H9 (cell line): ENCODE measurements around the gene PTTG1IP. TPM values are rescaled to one million over a fixed set of nuclear protein-coding genes. Genes with fewer than 3 reads are reported as not detected.

Source experiments
- DNase-seq: peaks from one replicate; pipeline ENCODE4 v3.0.0-alpha.2; 2017
- H2AFZ ChIP-seq: one replicate; pipeline ENCODE4 v1.6.1; 2013; ENCODE audit warnings: mild to moderate bottlenecking, low read length, control low read depth, moderate library complexity
- H2AK5ac ChIP-seq: 2 replicates; pipeline ENCODE4 v1.6.1; 2013; ENCODE audit warnings: low read length, control low read depth, mixed read lengths; ENCODE audit not compliant: insufficient read length
- H2BK120ac ChIP-seq: one replicate; pipeline ENCODE4 v1.6.1; 2013; ENCODE audit warnings: low read depth, mild to moderate bottlenecking, low read length, control low read depth, inconsistent platforms; ENCODE audit not compliant: poor library complexity, severe bottlenecking
- H2BK12ac ChIP-seq: 2 replicates; pipeline ENCODE4 v1.6.1; 2013; ENCODE audit warnings: low read length, control low read depth, mixed read lengths, low read depth; ENCODE audit not compliant: insufficient read length
- H2BK15ac ChIP-seq: 2 replicates; pipeline ENCODE4 v1.6.1; 2013; ENCODE audit warnings: low read depth, low read length, control low read depth
- H2BK20ac ChIP-seq: one replicate; pipeline ENCODE4 v1.6.1; 2013; ENCODE audit warnings: low read depth, mild to moderate bottlenecking, low read length, control low read depth, inconsistent platforms; ENCODE audit not compliant: poor library complexity, severe bottlenecking
- H2BK5ac ChIP-seq: 2 replicates; pipeline ENCODE4 v1.6.1; 2013; ENCODE audit warnings: low read length, control low read depth, mixed read lengths; ENCODE audit not compliant: insufficient read length
- H3K14ac ChIP-seq: 2 replicates; pipeline ENCODE4 v1.6.1; 2013; ENCODE audit warnings: low read length, control low read depth; ENCODE audit not compliant: insufficient read depth
- H3K18ac ChIP-seq: 2 replicates; pipeline ENCODE4 v1.6.1; 2013; ENCODE audit warnings: low read depth, mild to moderate bottlenecking, mixed read lengths, low read length, control low read depth; ENCODE audit not compliant: insufficient read length
- H3K23ac ChIP-seq: 2 replicates; pipeline ENCODE4 v1.6.1; 2013; ENCODE audit warnings: low read length, control low read depth, mixed read lengths, low read depth; ENCODE audit not compliant: insufficient read length
- H3K23me2 ChIP-seq: 2 replicates; pipeline ENCODE4 v1.6.1; 2013; ENCODE audit warnings: low read depth, mild to moderate bottlenecking, mixed read lengths, low read length, control low read depth; ENCODE audit not compliant: insufficient read length, poor library complexity, severe bottlenecking
- H3K27ac ChIP-seq: 2 replicates; pipeline ENCODE4 v1.5.1; 2013; ENCODE audit warnings: low read length, control low read depth, mixed read lengths, low read depth; ENCODE audit not compliant: insufficient read length
- H3K27me3 ChIP-seq: 2 replicates; pipeline ENCODE4 v1.6.1; 2013; ENCODE audit warnings: low read length, control low read depth, inconsistent platforms; ENCODE audit not compliant: insufficient read depth
- H3K4ac ChIP-seq: 2 replicates; pipeline ENCODE4 v1.6.1; 2013; ENCODE audit warnings: low read depth, mild to moderate bottlenecking, control low read depth, inconsistent platforms, low read length, moderate library complexity
- H3K4me1 ChIP-seq: 2 replicates; pipeline ENCODE4 v1.6.1; 2013; ENCODE audit warnings: low read length, control low read depth, inconsistent platforms; ENCODE audit not compliant: insufficient read depth
- H3K4me2 ChIP-seq: 2 replicates; pipeline ENCODE4 v1.6.1; 2013; ENCODE audit warnings: low read length, control low read depth, mixed read lengths; ENCODE audit not compliant: insufficient read length, insufficient read depth
- H3K56ac ChIP-seq: 2 replicates; pipeline ENCODE4 v1.6.1; 2013; ENCODE audit warnings: low read depth, mild to moderate bottlenecking, mixed read lengths, low read length, control low read depth; ENCODE audit not compliant: insufficient read length
- H3K79me1 ChIP-seq: 2 replicates; pipeline ENCODE4 v1.6.1; 2013; ENCODE audit warnings: low read depth, mild to moderate bottlenecking, moderate library complexity, low read length, control low read depth, inconsistent platforms; ENCODE audit not compliant: insufficient read depth, poor library complexity, severe bottlenecking
- H3K79me2 ChIP-seq: 2 replicates; pipeline ENCODE4 v1.6.1; 2013; ENCODE audit warnings: low read length, control low read depth, inconsistent platforms; ENCODE audit not compliant: insufficient read depth
- H3K9ac ChIP-seq: 2 replicates; pipeline ENCODE4 v1.6.1; 2013; ENCODE audit warnings: low read length, control low read depth, mixed read lengths; ENCODE audit not compliant: insufficient read length; ENCODE audit errors: extremely low read depth
- H3K9me3 ChIP-seq: one replicate; pipeline ENCODE4 v1.6.1; 2013; ENCODE audit warnings: low read depth, low read length, inconsistent platforms; ENCODE audit not compliant: control insufficient read depth
- H3T11ph ChIP-seq: one replicate; pipeline ENCODE4 v1.6.1; 2013; ENCODE audit warnings: mild to moderate bottlenecking, low read length, control low read depth, inconsistent platforms
- H4K20me1 ChIP-seq: one replicate; pipeline ENCODE4 v1.6.1; 2013; ENCODE audit not compliant: control insufficient read depth, insufficient read length, insufficient read depth
- H4K5ac ChIP-seq: 2 replicates; pipeline ENCODE4 v1.6.1; 2013; ENCODE audit warnings: low read depth, mild to moderate bottlenecking, mixed read lengths, low read length, control low read depth; ENCODE audit not compliant: insufficient read length
- H4K8ac ChIP-seq: replicated peaks from 2 replicates; pipeline ENCODE4 v1.6.1; 2013; ENCODE audit warnings: low read length, control low read depth, mixed read lengths, low read depth; ENCODE audit not compliant: insufficient read length
- H4K91ac ChIP-seq: 2 replicates; pipeline ENCODE4 v1.6.1; 2013; ENCODE audit warnings: low read depth, mild to moderate bottlenecking, moderate library complexity, mixed read lengths, low read length, control low read depth; ENCODE audit not compliant: insufficient read length
- H3K27ac Mint-ChIP-seq, 3 experiments: 2 replicates in 2 of 3; 3 replicates in 1 of 3; pipeline ENCODE4 v1.8.0; 2020 to 2021; ENCODE audit warnings: mixed read lengths in 3 of 3, mild to moderate bottlenecking in 1 of 3, moderate library complexity in 1 of 3
- H3K27me3 Mint-ChIP-seq: 2 replicates; pipeline ENCODE4 v1.8.0; 2021; ENCODE audit warnings: low read depth, mild to moderate bottlenecking, moderate library complexity, mixed read lengths
- H3K36me3 Mint-ChIP-seq, 3 experiments: 2 replicates in 2 of 3; 3 replicates in 1 of 3; pipeline ENCODE4 v1.8.0; 2020 to 2021; ENCODE audit warnings: low read depth in 3 of 3, mixed read lengths in 3 of 3; ENCODE audit not compliant: insufficient read depth in 1 of 3
- H3K4me1 Mint-ChIP-seq, 2 experiments: 2 replicates each; pipeline ENCODE4 v1.8.0; 2020; ENCODE audit warnings: mixed read lengths in 2 of 2
- H3K4me3 Mint-ChIP-seq, 2 experiments: 2 replicates in 1 of 2; 3 replicates in 1 of 2; pipeline ENCODE4 v1.8.0; 2020 to 2021; ENCODE audit warnings: mild to moderate bottlenecking in 2 of 2, mixed read lengths in 2 of 2, moderate library complexity in 1 of 2
- H3K9me3 Mint-ChIP-seq, 2 experiments: 2 replicates in 1 of 2; 3 replicates in 1 of 2; pipeline ENCODE4 v1.8.0; 2020; ENCODE audit warnings: mild to moderate bottlenecking in 2 of 2, mixed read lengths in 2 of 2, moderate library complexity in 1 of 2
- WGBS: extraction: QIAGEN DNeasy Blood & Tissue Kit; methylation state at CpG from one replicate; pipeline ENCODE4 v1.1.7; 2013; ENCODE audit warnings: missing lambda C conversion rate, low lambda C conversion rate, mixed read lengths; ENCODE audit not compliant: insufficient read length; ENCODE audit errors: extremely low coverage; 5-methylcytosine and 5-hydroxymethylcytosine counted together
- total RNA-seq: library from RNA; stranded (reverse); gene quantifications from 2 replicates; pipeline ENCODE4 v1.2.1, GENCODE V29; 2021
- TF ChIP-seq, protein P1 (sequence below): fragments of 200-600 bp; sonication (generic); conservative IDR thresholded peaks from 3 replicates; pipeline ENCODE4 v1.8.0; 2021; ENCODE audit warnings: antibody characterized with exemption, mild to moderate bottlenecking

Gene PTTG1IP
- total RNA-seq, 1 experiment from 2014 or later: 107 TPM

DNA sequence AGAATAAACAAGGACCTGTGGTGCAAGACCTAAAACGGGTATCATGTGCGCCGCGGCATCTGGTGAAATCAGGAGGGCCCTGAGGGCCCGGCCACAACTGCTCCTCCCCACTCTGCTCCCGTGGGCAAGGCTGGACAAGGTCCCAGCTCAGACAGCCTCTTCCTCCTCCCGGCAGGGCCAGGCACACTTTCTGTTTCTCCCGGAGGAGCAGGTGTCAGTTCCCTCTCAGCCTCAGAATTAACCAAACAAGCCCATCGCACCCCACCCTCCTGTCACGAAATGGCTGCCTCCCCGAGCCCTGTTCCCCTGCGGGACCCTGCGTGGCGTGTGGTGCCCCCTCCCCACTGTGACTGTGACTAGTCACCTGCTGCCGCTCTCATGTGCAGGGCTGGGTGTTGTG lies 15.2 kb downstream of the PTTG1IP start:
- H3K27me3 Mint-ChIP-seq: no peaks in the 10 kb centered on the region
- no peak overlapping the region for H2AK5ac ChIP-seq
- no peak overlapping the region for H3K56ac ChIP-seq
- DNase-seq: no peak
- H3K23ac ChIP-seq: no peak overlapping the region
- H3K4ac ChIP-seq: no peak overlapping the region
- no peak overlapping the region for H4K91ac ChIP-seq
- no peaks in the 10 kb centered on the region for H3K23me2 ChIP-seq
- peaks cover 3% of the 10 kb centered on the region for H4K20me1 ChIP-seq
- TF ChIP-seq, protein P1, sequence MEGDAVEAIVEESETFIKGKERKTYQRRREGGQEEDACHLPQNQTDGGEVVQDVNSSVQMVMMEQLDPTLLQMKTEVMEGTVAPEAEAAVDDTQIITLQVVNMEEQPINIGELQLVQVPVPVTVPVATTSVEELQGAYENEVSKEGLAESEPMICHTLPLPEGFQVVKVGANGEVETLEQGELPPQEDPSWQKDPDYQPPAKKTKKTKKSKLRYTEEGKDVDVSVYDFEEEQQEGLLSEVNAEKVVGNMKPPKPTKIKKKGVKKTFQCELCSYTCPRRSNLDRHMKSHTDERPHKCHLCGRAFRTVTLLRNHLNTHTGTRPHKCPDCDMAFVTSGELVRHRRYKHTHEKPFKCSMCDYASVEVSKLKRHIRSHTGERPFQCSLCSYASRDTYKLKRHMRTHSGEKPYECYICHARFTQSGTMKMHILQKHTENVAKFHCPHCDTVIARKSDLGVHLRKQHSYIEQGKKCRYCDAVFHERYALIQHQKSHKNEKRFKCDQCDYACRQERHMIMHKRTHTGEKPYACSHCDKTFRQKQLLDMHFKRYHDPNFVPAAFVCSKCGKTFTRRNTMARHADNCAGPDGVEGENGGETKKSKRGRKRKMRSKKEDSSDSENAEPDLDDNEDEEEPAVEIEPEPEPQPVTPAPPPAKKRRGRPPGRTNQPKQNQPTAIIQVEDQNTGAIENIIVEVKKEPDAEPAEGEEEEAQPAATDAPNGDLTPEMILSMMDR: no peak
- no peak overlapping the region for H2BK15ac ChIP-seq
- H4K5ac ChIP-seq: no peak overlapping the region
- no CpG with 5 or more reads among the region's 15 CpGs for WGBS
- peaks cover 8% of the 10 kb centered on the region; the same call in 1 of the 2 replicates for H3K79me2 ChIP-seq
- no peak overlapping the region for H2BK12ac ChIP-seq
- no peak overlapping the region for H2BK5ac ChIP-seq
- H3K27me3 ChIP-seq: no peaks in the 10 kb centered on the region
- H3K9me3 ChIP-seq: no peaks in the 10 kb centered on the region
- no peaks in the 10 kb centered on the region for H3K9me3 Mint-ChIP-seq
- H3K36me3 Mint-ChIP-seq: peaks cover 43 to 78% (median 74%) of the 10 kb centered on the region in 3 experiments; a peak in 6 of 7 replicates
- H2BK20ac ChIP-seq: no peak overlapping the region
- H3K4me3 Mint-ChIP-seq: no peak overlapping the region
- H3K27ac Mint-ChIP-seq: no peak overlapping the region; a peak in 1 of 7 replicates
- H3K14ac ChIP-seq: no peak overlapping the region
- no peak overlapping the region for H3K4me2 ChIP-seq
- H3K4me1 ChIP-seq: no peaks in the 10 kb centered on the region
- H3K9ac ChIP-seq: no peak overlapping the region
- H3K27ac ChIP-seq: no peak overlapping the region
- H2BK120ac ChIP-seq: no peak overlapping the region
- H2AFZ ChIP-seq: no peak overlapping the region
- no peak overlapping the region for H4K8ac ChIP-seq
- no peak overlapping the region for H3K18ac ChIP-seq
- H3T11ph ChIP-seq: no peak overlapping the region
- H3K4me1 Mint-ChIP-seq: peaks cover 6% of the 10 kb centered on the region in 2 experiments; a peak in 3 of 4 replicates
- H3K79me1 ChIP-seq: no peaks in the 10 kb centered on the region
